Lower leg skin (tissue), 3 donors: ENCODE measurements around the gene YOD1.

Source experiments
- POLR2A ChIP-seq, 2 donors: fragments of 450-650 bp; IDR thresholded peaks; one replicate each; pipeline ENCODE4 v1.6.1; 2016 to 2017; ENCODE audit warnings: antibody characterized with exemption in 2 of 2, mild to moderate bottlenecking in 1 of 2, moderate library complexity in 1 of 2
- TF ChIP-seq, protein P1 (sequence below), 3 donors: fragments of 450-650 bp; IDR thresholded peaks; one replicate each; pipeline ENCODE4 v1.5.1; 2016; ENCODE audit warnings: antibody characterized with exemption in 3 of 3, mild to moderate bottlenecking in 3 of 3, moderate library complexity in 2 of 3

DNA sequence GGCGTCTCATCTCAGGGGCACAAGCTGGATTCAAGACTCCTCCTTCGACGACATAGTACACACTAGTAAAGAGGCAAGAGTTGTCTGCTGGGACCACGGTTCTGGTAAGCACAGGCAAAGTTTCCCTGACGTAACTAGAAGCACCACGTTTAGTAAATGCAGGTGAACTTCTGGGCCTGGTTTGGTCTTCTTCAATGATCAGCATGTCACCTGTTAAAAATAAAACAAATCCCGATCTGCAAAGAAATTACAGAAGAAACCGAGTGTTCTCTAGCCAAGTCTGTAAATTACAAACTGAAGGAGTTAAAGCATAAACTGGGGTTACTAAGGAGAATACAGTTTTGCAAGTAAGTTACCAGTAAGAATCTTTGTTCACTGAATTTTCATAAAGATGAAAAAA, 1.5 kb downstream of the YOD1 start:
- TF ChIP-seq, protein P1, sequence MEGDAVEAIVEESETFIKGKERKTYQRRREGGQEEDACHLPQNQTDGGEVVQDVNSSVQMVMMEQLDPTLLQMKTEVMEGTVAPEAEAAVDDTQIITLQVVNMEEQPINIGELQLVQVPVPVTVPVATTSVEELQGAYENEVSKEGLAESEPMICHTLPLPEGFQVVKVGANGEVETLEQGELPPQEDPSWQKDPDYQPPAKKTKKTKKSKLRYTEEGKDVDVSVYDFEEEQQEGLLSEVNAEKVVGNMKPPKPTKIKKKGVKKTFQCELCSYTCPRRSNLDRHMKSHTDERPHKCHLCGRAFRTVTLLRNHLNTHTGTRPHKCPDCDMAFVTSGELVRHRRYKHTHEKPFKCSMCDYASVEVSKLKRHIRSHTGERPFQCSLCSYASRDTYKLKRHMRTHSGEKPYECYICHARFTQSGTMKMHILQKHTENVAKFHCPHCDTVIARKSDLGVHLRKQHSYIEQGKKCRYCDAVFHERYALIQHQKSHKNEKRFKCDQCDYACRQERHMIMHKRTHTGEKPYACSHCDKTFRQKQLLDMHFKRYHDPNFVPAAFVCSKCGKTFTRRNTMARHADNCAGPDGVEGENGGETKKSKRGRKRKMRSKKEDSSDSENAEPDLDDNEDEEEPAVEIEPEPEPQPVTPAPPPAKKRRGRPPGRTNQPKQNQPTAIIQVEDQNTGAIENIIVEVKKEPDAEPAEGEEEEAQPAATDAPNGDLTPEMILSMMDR (IDR thresholded peaks at IDR 0.05) = no peak
- TF ChIP-seq POLR2A (IDR thresholded peaks at IDR 0.05) = no peak
